Endothelial cell of umbilical vein (primary cell): Measurements from ENCODE around the gene MICALL2. TPM values are rescaled to one million over a fixed set of nuclear protein-coding genes. Genes with fewer than 3 reads are reported as not detected.

Experiments
- BruUV-seq: library from RNA; stranded (reverse); fragments of 400-500 nt; replicated peaks from 2 replicates; lab custom pipeline; 2021; lab: Mats Ljungman, UMichigan
- CTCF ChIA-PET: fragments of 300-600, 350-600 bp; sonication (Branson Sonifier 250); formaldehyde crosslinking; loops from one replicate; lab custom pipeline; 2021; ENCODE audit warnings: antibody characterized with exemption, inconsistent platforms; lab: Charles Lee
- POLR2A ChIA-PET: fragments of 300-600, 350-600 bp; sonication (Branson Sonifier 250); formaldehyde crosslinking; loops from one replicate; lab custom pipeline; 2021; ENCODE audit warnings: antibody characterized with exemption, inconsistent platforms; lab: Charles Lee
- DNase-seq: peaks from one replicate; pipeline ENCODE4 v3.0.0-alpha.2; 2011; ENCODE audit warnings: low read depth, low spot score
- FAIRE-seq: peaks from 2 replicates; lab custom pipeline; 2011; peaks lifted over from hg19 to GRCh38; lab: Jason Lieb, UNC
- H2AFZ ChIP-seq: 2 replicates; pipeline ENCODE4 v1.6.0; 2012; ENCODE audit warnings: low read depth, low read length, control low read depth, inconsistent platforms
- H3K27ac ChIP-seq: 2 replicates; pipeline ENCODE4 v1.5.1; 2011; ENCODE audit warnings: low read depth, mild to moderate bottlenecking, control low read depth, low read length, moderate library complexity; ENCODE audit not compliant: insufficient read depth
- H3K27me3 ChIP-seq, 2 experiments: 2 replicates each; pipeline versions ENCODE4 v1.6.0 to v1.6.1; 2011; ENCODE audit warnings: low read length in 2 of 2, mixed read lengths in 1 of 2; ENCODE audit not compliant: control insufficient read depth in 2 of 2, insufficient read depth in 2 of 2
- H3K36me3 ChIP-seq, 2 experiments: 2 replicates in 1 of 2; 3 replicates in 1 of 2; pipeline ENCODE4 v1.5.1; 2011; ENCODE audit warnings: low read length in 2 of 2, mild to moderate bottlenecking in 1 of 2, moderate library complexity in 1 of 2; ENCODE audit not compliant: control insufficient read depth in 2 of 2, insufficient read depth in 2 of 2; ENCODE audit errors: extremely low read depth in 1 of 2
- H3K4me1 ChIP-seq: 3 replicates; pipeline ENCODE4 v1.5.1; 2011; ENCODE audit warnings: mild to moderate bottlenecking, low read length; ENCODE audit not compliant: control insufficient read depth, insufficient read depth; ENCODE audit errors: extremely low read depth
- H3K4me2 ChIP-seq: 2 replicates; pipeline ENCODE4 v1.6.1; 2011; ENCODE audit warnings: low read length, control low read depth, mixed read lengths; ENCODE audit not compliant: insufficient read depth
- H3K4me3 ChIP-seq, 3 experiments: fragments of 200-600 bp in 1 of 3; sonication (generic), shearing (Covaris generic) in 1 of 3; replicated peaks in 1 of 3; 2 replicates each; pipeline ENCODE4 v1.5.1; 2011 to 2016; ENCODE audit warnings: control low read depth in 3 of 3, low read length in 3 of 3, mild to moderate bottlenecking in 2 of 3, inconsistent platforms in 1 of 3, low read depth in 1 of 3, moderate library complexity in 1 of 3; ENCODE audit not compliant: insufficient read depth in 1 of 3
- H3K79me2 ChIP-seq: 2 replicates; pipeline ENCODE4 v1.6.0; 2012; ENCODE audit warnings: low read length, inconsistent platforms; ENCODE audit not compliant: control insufficient read depth, insufficient read depth
- H3K9ac ChIP-seq: replicated peaks from 2 replicates; pipeline ENCODE3; 2011; ENCODE audit warnings: low read length, control low read depth; ENCODE audit not compliant: insufficient read depth; ENCODE audit errors: extremely low read depth
- H3K9me1 ChIP-seq: replicated peaks from 3 replicates; pipeline ENCODE4 v1.6.0; 2011; ENCODE audit warnings: mild to moderate bottlenecking, low read length; ENCODE audit not compliant: control insufficient read depth, insufficient read depth; ENCODE audit errors: extremely low read depth
- H3K9me3 ChIP-seq: replicated peaks from 2 replicates; pipeline ENCODE4 v1.5.1; 2012; ENCODE audit warnings: low read length, inconsistent platforms; ENCODE audit not compliant: control insufficient read depth, insufficient read depth
- H4K20me1 ChIP-seq: replicated peaks from 2 replicates; pipeline ENCODE3; 2011; ENCODE audit warnings: mild to moderate bottlenecking, low read length; ENCODE audit not compliant: control insufficient read depth, insufficient read depth; ENCODE audit errors: extremely low read depth
- EZH2 ChIP-seq: IDR thresholded peaks from 2 replicates; pipeline ENCODE4 v1.6.1; 2012; ENCODE audit warnings: borderline replicate concordance, low read depth, mild to moderate bottlenecking, moderate library complexity, low read length, inconsistent platforms; ENCODE audit not compliant: severe bottlenecking
- FOS ChIP-seq: IDR thresholded peaks from 2 replicates; pipeline ENCODE4 v1.6.1; 2011; ENCODE audit warnings: mild to moderate bottlenecking, low read length, moderate library complexity, borderline replicate concordance; ENCODE audit not compliant: insufficient read depth
- GATA2 ChIP-seq: IDR thresholded peaks from 2 replicates; pipeline ENCODE4 v1.7.0; 2011; ENCODE audit warnings: low read depth, mild to moderate bottlenecking, moderate library complexity, mixed read lengths, low read length; ENCODE audit not compliant: insufficient read length, insufficient read depth
- JUN ChIP-seq: IDR thresholded peaks from 2 replicates; pipeline ENCODE4 v1.6.1; 2011; ENCODE audit warnings: borderline replicate concordance, low read depth; ENCODE audit not compliant: insufficient read length, insufficient read depth
- MYC ChIP-seq: IDR thresholded peaks from one replicate; pipeline ENCODE4 v1.6.1; 2011; ENCODE audit warnings: mild to moderate bottlenecking, low read depth, low read length
- POLR2A ChIP-seq: IDR thresholded peaks from 2 replicates; pipeline ENCODE4 v1.6.1; 2012; ENCODE audit warnings: low read depth, mild to moderate bottlenecking, control low read depth, low read length
- POLR2AphosphoS5 ChIP-seq: IDR thresholded peaks from 2 replicates; pipeline ENCODE4 v1.6.1; 2012; ENCODE audit warnings: low read depth, mild to moderate bottlenecking, control low read depth, low read length, moderate library complexity; ENCODE audit not compliant: insufficient read depth
- dilution Hi-C: fragments of 300-500 bp; cut with MboI; formaldehyde crosslinking; loops from one replicate; pipeline ENCODE4 v1.15.0; 2019; ENCODE audit warnings: low sequenced_read_pairs; ENCODE audit not compliant: extremely low pct_ligation_motif_present
- intact Hi-C: fragments of 100-400 bp; cut with micrococcal nuclease; formaldehyde crosslinking; loops from one replicate; pipeline ENCODE4 v1.10.0; 2022
- polyA plus RNA-seq, 4 experiments: library from polyadenylated mRNA; depleted of rRNA in 3 of 4; stranded (reverse) in 3 of 4; unstranded in 1 of 4; fragments of >200 nt; gene quantifications; 2 replicates each; pipeline versions ENCODE4 v1.2.1 to v1.2.3, GENCODE V29; 2011 to 2012; ENCODE audit warnings: missing spikeins in 1 of 4
- total RNA-seq: library from RNA; stranded (reverse); gene quantifications from 2 replicates; pipeline ENCODE4 v1.2.3, GENCODE V29; 2021
- TF ChIP-seq, protein P1 (sequence below): IDR thresholded peaks from 2 replicates; pipeline ENCODE4 v1.6.1; 2011; ENCODE audit not compliant: insufficient read depth, insufficient read length
- TF ChIP-seq, protein P2 (sequence below), 2 donors: IDR thresholded peaks; 1 replicate in 1 of 2; 2 replicates in 1 of 2; pipeline ENCODE4 v1.5.1; 2011; ENCODE audit warnings: low read length in 2 of 2, mild to moderate bottlenecking in 2 of 2, moderate library complexity in 2 of 2, control low read depth in 1 of 2, inconsistent platforms in 1 of 2, low read depth in 1 of 2; ENCODE audit not compliant: insufficient read depth in 1 of 2; ENCODE audit errors: extremely low read depth in 1 of 2

The MICALL2 gene
- total and polyA plus RNA-seq, 2 donors (not counting 3 experiments of a cell fraction or from before 2014, with no cell fraction given) = 29.8 to 46.3 TPM

DNA sequence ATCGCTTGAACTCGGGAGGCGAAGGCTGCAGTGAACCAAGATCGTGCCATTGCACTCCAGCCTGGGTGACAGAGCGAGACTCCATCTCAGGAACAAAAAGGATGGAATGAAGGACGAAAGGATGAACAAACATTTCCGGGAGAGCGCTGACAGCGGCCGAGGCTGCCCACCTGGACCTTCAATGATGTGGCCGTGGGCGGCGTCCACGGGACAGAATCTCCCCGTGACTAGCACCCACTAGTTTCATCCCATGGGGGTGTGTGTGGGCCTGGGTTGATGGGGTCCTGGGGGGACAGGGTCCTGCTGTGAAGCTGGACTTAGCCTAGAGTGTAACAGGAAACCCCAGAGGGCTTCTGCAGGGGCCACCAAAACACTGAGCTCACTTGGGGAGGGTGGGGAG, 32.8 kb downstream of the MICALL2 start:
- POLR2A ChIA-PET = no interaction called here

More for the DNA sequence above, 32.8 kb downstream of the MICALL2 start:
- Histone ChIP-seq H3K4me1 (no peaks in the 10 kb centered on the region), H3K27me3 (peaks cover 6% of the 10 kb centered on the region in 2 experiments), H3K4me3 (no peak overlapping the region), H3K9ac (no peak overlapping the region), H2AFZ (no peak overlapping the region), H3K9me1 (no peaks in the 10 kb centered on the region), H3K4me2 (no peak overlapping the region), H3K79me2 (no peaks in the 10 kb centered on the region), H3K27ac (no peak overlapping the region), H3K36me3 (no peaks in the 10 kb centered on the region), H4K20me1 (no peaks in the 10 kb centered on the region), H3K9me3 (no peaks in the 10 kb centered on the region)
- no TSS peak for BruUV-seq
- dilution Hi-C loops (no loop called here), intact Hi-C loops (no loop called here)
- FAIRE-seq (no peak), DNase-seq (no peak)
- TF ChIP-seq JUN (no peak), GATA2 (no peak), FOS (no peak), MYC (no peak), EZH2 (no peak), POLR2A (no peak), POLR2AphosphoS5 (no peak)
- TF ChIP-seq, protein P1, sequence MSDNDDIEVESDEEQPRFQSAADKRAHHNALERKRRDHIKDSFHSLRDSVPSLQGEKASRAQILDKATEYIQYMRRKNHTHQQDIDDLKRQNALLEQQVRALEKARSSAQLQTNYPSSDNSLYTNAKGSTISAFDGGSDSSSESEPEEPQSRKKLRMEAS = no peak
- TF ChIP-seq, protein P2, sequence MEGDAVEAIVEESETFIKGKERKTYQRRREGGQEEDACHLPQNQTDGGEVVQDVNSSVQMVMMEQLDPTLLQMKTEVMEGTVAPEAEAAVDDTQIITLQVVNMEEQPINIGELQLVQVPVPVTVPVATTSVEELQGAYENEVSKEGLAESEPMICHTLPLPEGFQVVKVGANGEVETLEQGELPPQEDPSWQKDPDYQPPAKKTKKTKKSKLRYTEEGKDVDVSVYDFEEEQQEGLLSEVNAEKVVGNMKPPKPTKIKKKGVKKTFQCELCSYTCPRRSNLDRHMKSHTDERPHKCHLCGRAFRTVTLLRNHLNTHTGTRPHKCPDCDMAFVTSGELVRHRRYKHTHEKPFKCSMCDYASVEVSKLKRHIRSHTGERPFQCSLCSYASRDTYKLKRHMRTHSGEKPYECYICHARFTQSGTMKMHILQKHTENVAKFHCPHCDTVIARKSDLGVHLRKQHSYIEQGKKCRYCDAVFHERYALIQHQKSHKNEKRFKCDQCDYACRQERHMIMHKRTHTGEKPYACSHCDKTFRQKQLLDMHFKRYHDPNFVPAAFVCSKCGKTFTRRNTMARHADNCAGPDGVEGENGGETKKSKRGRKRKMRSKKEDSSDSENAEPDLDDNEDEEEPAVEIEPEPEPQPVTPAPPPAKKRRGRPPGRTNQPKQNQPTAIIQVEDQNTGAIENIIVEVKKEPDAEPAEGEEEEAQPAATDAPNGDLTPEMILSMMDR (IDR thresholded peaks at IDR 0.05; ENCODE audit: extremely low read depth in 1 of 2, insufficient read depth in 1 of 2, low read depth in 1 of 2, low read length in 2 of 2) = no peak
- CTCF ChIA-PET = interaction anchor here (1.2 kb wide), 1 partner anchor 12 kb away, joined by 3 read pairs; no protein-coding TSS in a partner anchor
